GM18861 (cell line): ENCODE data around the gene RRAGA.
"Not testable (repeated sequence)": the region's sequence is repeated elsewhere in the genome, so short reads cannot be mapped to it uniquely, and the experiment has no call there.

Experiments
- ATAC-seq: cut with Tn5 transposase; IDR thresholded peaks from one replicate; pipeline ENCODE4 v1.9.1; 2021; ENCODE audit not compliant: unreplicated experiment

The RRAGA gene

DNA sequence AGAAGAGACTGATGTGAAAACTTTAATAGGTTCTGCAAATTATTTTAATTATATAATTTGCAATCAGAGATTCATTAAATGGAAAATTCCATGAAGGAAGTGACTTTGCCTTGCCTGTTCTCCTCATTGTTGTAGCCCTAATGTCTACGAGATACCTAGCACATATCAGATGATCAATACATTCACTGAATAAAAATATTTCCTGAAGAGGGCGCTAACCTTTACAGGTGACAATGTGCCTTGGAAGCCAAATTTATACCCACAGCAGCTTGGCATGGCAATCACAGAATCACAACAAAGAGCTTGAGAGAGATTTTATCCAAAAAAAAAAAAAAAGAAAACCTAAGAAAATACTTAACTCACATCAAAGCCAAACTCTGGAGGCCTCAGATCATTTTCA, 36.1 kb downstream of the RRAGA start:
- peak; percentile 65 for ATAC-seq

GRCh38 chr9:19087106-19088000, 38.1 kb downstream of the RRAGA start:
- ATAC-seq = no peak

DNA sequence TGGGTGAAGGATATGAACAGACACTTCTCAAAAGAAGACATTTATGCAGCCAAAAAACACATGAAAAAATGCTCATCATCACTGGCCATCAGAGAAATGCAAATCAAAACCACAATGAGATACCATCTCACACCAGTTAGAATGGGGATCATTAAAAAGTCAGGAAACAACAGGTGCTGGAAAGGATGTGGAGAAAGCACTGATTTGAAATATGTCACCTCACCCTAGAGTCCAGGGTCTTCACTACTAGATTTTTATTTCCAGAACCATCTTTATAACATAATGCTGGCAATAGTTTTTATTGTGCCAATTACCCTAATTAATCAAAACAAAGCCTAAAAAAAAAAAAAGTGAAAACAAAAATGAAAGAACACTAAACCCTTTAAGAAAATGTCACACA, 48.2 kb downstream of the RRAGA start:
- ATAC-seq = not testable (repeated sequence)
